Measurements from ENCODE around the gene C22orf42.
"Not testable (repeated sequence)": the region's sequence is repeated elsewhere in the genome, so short reads cannot be mapped to it uniquely, and the experiment has no call there.

Gene C22orf42

GRCh38 chr22:32158712-32159533 is at the start of gene C22orf42:
C22orf42 (minus strand) TSS chr22:32159303; CDS start chr22:32159215, 88 bp downstream.
- no peak for DNase-seq (ENCODE audit: low read depth in 2 of 2, low spot score in 1 of 2)

GRCh38 chr22:32208681-32209080 is 49.6 kb upstream of the C22orf42 start:
- DNase-seq (ENCODE audit: low read depth in 2 of 2, low spot score in 1 of 2) = no peak

- no peak for DNase-seq (ENCODE audit: low read depth in 2 of 2, low spot score in 1 of 2)
Measured at GRCh38 chr22:32207971-32208480, 48.9 kb upstream of the C22orf42 start.

- DNase-seq (ENCODE audit: low read depth in 2 of 2, low spot score in 1 of 2) = no peak
Measured at GRCh38 chr22:32206774-32207758, 48.0 kb upstream of the C22orf42 start.

GRCh38 chr22:32205974-32206773 is 47.1 kb upstream of the C22orf42 start:
- DNase-seq (ENCODE audit: low read depth in 2 of 2, low spot score in 1 of 2) = no peak

GRCh38 chr22:32204856-32205722 is 46.0 kb upstream of the C22orf42 start, which contains the start of gene RFPL2:
RFPL2 (minus strand) TSS chr22:32205073; CDS start chr22:32202451, 2,622 bp downstream.
- no peak for DNase-seq (ENCODE audit: low read depth in 2 of 2, low spot score in 1 of 2)

- DNase-seq (ENCODE audit: low read depth in 2 of 2, low spot score in 1 of 2) = no peak
Measured at GRCh38 chr22:32204040-32204855, 45.1 kb upstream of the C22orf42 start.

- no peak for DNase-seq (ENCODE audit: low read depth in 2 of 2, low spot score in 1 of 2)
Measured at GRCh38 chr22:32203181-32204039, 44.3 kb upstream of the C22orf42 start.

GRCh38 chr22:32202539-32203180 is 43.6 kb upstream of the C22orf42 start:
- DNase-seq (ENCODE audit: low read depth in 2 of 2, low spot score in 1 of 2) = no peak

GRCh38 chr22:32202161-32202538 is 43.0 kb upstream of the C22orf42 start:
- DNase-seq (ENCODE audit: low read depth in 2 of 2, low spot score in 1 of 2) = no peak

- no peak for DNase-seq (ENCODE audit: low read depth in 2 of 2, low spot score in 1 of 2)
Measured at GRCh38 chr22:32200752-32201151, 41.6 kb upstream of the C22orf42 start.

GRCh38 chr22:32199961-32200360 is 40.9 kb upstream of the C22orf42 start:
- no peak for DNase-seq (ENCODE audit: low read depth in 2 of 2, low spot score in 1 of 2)

GRCh38 chr22:32199341-32199740 is 40.2 kb upstream of the C22orf42 start:
- DNase-seq (ENCODE audit: low read depth in 2 of 2, low spot score in 1 of 2) = no peak

- not testable (repeated sequence) for DNase-seq (ENCODE audit: low read depth in 2 of 2, low spot score in 1 of 2)
Measured at GRCh38 chr22:32197553-32198226, 38.6 kb upstream of the C22orf42 start.

GRCh38 chr22:32195900-32196299 is 36.8 kb upstream of the C22orf42 start:
- DNase-seq (ENCODE audit: low read depth in 2 of 2, low spot score in 1 of 2) = not testable (repeated sequence)

- DNase-seq (ENCODE audit: low read depth in 2 of 2, low spot score in 1 of 2) = not testable (repeated sequence)
Measured at GRCh38 chr22:32193346-32193745, 34.2 kb upstream of the C22orf42 start.

- DNase-seq (ENCODE audit: low read depth in 2 of 2, low spot score in 1 of 2) = not testable (repeated sequence)
Measured at GRCh38 chr22:32191021-32191420, 31.9 kb upstream of the C22orf42 start.
